ENCODE data around the gene TAS2R40. TPM values are rescaled to one million over a fixed set of nuclear protein-coding genes. Genes with fewer than 3 reads are reported as not detected.
"Not testable (repeated sequence)": the region's sequence is repeated elsewhere in the genome, so short reads cannot be mapped to it uniquely, and the experiment has no call there.

Gene TAS2R40
- polyA plus RNA-seq, 6 donors from 2014 or later: not detected

GRCh38 chr7:143258831-143259230 lies 37.0 kb downstream of the TAS2R40 start:
- peak overlapping the region in 3 of 6 donors; percentile 53 to 97 (median 95) for H3K27ac Mint-ChIP-seq
- ATAC-seq (ENCODE audit: low read depth in 2 of 2): peak in 1 of 2 donors; percentile 8
- no peak for DNase-seq

DNA sequence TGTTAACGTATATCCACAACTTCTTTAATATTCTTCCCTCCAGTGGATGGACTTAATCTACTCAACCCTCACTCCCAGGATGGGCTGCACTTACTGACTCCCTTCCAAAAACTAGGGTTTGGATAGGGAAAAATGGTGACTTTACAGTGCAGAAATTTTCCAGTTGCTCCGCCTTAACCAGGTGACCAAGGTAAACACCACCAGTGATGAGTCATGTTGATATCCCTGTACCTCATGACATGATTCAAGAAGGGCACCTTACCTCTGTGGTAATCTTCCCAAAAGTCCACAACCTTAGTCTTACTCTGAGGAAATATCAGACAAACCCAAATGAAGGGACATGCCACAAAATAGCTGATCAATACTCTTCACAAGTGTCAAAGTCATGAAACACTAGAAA lies 37.9 kb downstream of the TAS2R40 start:
- H3K36me3 Mint-ChIP-seq: no peaks in the 10 kb centered on the region
- peak overlapping the region in 3 of 8 donors; percentile 16 to 48 (median 32) for H3K4me3 Mint-ChIP-seq
- ATAC-seq (ENCODE audit: low read depth in 2 of 2) (no peak), DNase-seq (no peak)
- H3K4me1 Mint-ChIP-seq: peaks cover 39 to 48% (median 43%) of the 10 kb centered on the region in 3 donors
- no peaks in the 10 kb centered on the region for H3K27me3 Mint-ChIP-seq
- peak overlapping the region in 2 of 6 donors; percentile 39 to 97 for H3K27ac Mint-ChIP-seq
- H3K9me3 Mint-ChIP-seq: no peaks in the 10 kb centered on the region

More at GRCh38 chr7:143258831-143259230, 37.0 kb downstream of the TAS2R40 start:
- Mint-ChIP-seq H3K4me3 (peak overlapping the region in 4 of 8 donors; percentile 19 to 73 (median 44)), H3K9me3 (peaks cover 0 to 3% (median 0%) of the 10 kb centered on the region in 7 donors), H3K36me3 (peaks cover 0 to 6% of the 10 kb centered on the region in 2 donors), H3K4me1 (peaks cover 30 to 39% (median 34%) of the 10 kb centered on the region in 3 donors), H3K27me3 (no peaks in the 10 kb centered on the region)

- DNase-seq: no peak
- Mint-ChIP-seq H3K27ac (peak overlapping the region in 5 of 6 donors; percentile 20 to 92 (median 86)), H3K4me3 (peak overlapping the region in 7 of 8 donors; percentile 56 to 98 (median 95)), H3K36me3 (no peaks in the 10 kb centered on the region), H3K4me1 (peaks cover 34 to 50% (median 41%) of the 10 kb centered on the region in 3 donors), H3K9me3 (no peaks in the 10 kb centered on the region), H3K27me3 (no peaks in the 10 kb centered on the region)
- ATAC-seq (ENCODE audit: low read depth in 2 of 2): no peak
Observed at GRCh38 chr7:143261901-143262300, 40.1 kb downstream of the TAS2R40 start.

GRCh38 chr7:143263266-143264195 lies 41.7 kb downstream of the TAS2R40 start, which contains the start of gene GSTK1:
Gene GSTK1, plus strand, starts transcription at chr7:143263441. Its CDS starts 73 bp downstream, at chr7:143263514.
- Mint-ChIP-seq H3K9me3 (no peaks in the 10 kb centered on the region), H3K4me3 (peak within 1 kb of the TSS; percentile 94 to 98 (median 96)), H3K36me3 (no peaks in the 10 kb centered on the region), H3K27me3 (no peaks in the 10 kb centered on the region), H3K4me1 (peaks cover 34 to 53% (median 37%) of the 10 kb centered on the region in 3 donors), H3K27ac (peak within 1 kb of the TSS; percentile 91 to 98 (median 92))
- DNase-seq (peak; percentile 67), ATAC-seq (ENCODE audit: low read depth in 2 of 2) (peak; percentile 88 to 92)

GRCh38 chr7:143264196-143264568 lies 42.3 kb downstream of the TAS2R40 start:
- not testable (repeated sequence) for ATAC-seq (ENCODE audit: low read depth in 2 of 2); H3K9me3 Mint-ChIP-seq; H3K36me3 Mint-ChIP-seq; H3K27me3 Mint-ChIP-seq; DNase-seq
- peak overlapping the region; percentile 94 to 98 (median 96) for H3K4me3 Mint-ChIP-seq
- peaks cover 30 to 53% (median 33%) of the 10 kb centered on the region in 3 donors for H3K4me1 Mint-ChIP-seq
- H3K27ac Mint-ChIP-seq: peak overlapping the region; percentile 72 to 92 (median 90)

- peak overlapping the region in 3 of 6 donors; percentile 54 to 92 (median 54) for H3K27ac Mint-ChIP-seq
Observed at GRCh38 chr7:143265017-143265693, 43.3 kb downstream of the TAS2R40 start.

DNA sequence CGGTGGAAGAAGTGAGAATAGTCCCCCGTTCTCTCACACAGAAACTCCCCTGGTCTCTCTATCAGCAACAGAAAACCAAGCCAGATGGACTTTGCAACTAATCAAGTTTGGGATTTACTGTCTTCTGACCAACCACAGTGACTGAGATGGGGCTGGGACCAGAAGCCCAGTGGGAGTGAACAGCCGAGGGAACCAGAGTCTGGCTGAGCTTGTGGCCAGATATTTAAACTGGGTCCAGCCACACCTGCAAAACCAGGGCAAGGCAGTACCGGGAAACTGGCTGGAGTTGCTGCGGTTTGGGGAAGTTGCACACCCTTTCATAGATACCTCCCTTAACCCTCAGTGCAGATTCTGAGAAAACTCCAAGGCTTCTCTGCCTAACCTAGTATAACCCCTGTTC lies 47.4 kb downstream of the TAS2R40 start:
- no peak overlapping the region for H3K4me3 Mint-ChIP-seq
- DNase-seq: no peak
- H3K27ac Mint-ChIP-seq: peak overlapping the region in 4 of 6 donors; percentile 57 to 87 (median 64)
- H3K4me1 Mint-ChIP-seq: peaks cover 16 to 30% (median 29%) of the 10 kb centered on the region in 3 donors
- H3K27me3 Mint-ChIP-seq: no peaks in the 10 kb centered on the region
- no peaks in the 10 kb centered on the region for H3K9me3 Mint-ChIP-seq
- no peak for ATAC-seq (ENCODE audit: low read depth in 2 of 2)
- peaks cover 0 to 7% of the 10 kb centered on the region in 2 donors for H3K36me3 Mint-ChIP-seq

More at GRCh38 chr7:143265017-143265693, 43.3 kb downstream of the TAS2R40 start:
- peaks cover 27 to 50% (median 39%) of the 10 kb centered on the region in 3 donors for H3K4me1 Mint-ChIP-seq
- H3K9me3 Mint-ChIP-seq: no peaks in the 10 kb centered on the region
- peaks cover 0 to 6% of the 10 kb centered on the region in 2 donors for H3K36me3 Mint-ChIP-seq
- ATAC-seq (ENCODE audit: low read depth in 2 of 2): no peak
- no peak for DNase-seq
- H3K27me3 Mint-ChIP-seq: no peaks in the 10 kb centered on the region
- peak overlapping the region in 5 of 8 donors; percentile 7 to 95 (median 13) for H3K4me3 Mint-ChIP-seq

GRCh38 chr7:143271240-143271639 lies 49.4 kb downstream of the TAS2R40 start:
- peak overlapping the region in 1 of 6 donors; percentile 62 for H3K27ac Mint-ChIP-seq
- H3K9me3 Mint-ChIP-seq: no peaks in the 10 kb centered on the region
- DNase-seq (no peak), ATAC-seq (ENCODE audit: low read depth in 2 of 2) (no peak)
- peaks cover 0 to 7% of the 10 kb centered on the region in 2 donors for H3K36me3 Mint-ChIP-seq
- H3K4me3 Mint-ChIP-seq: no peak overlapping the region
- peaks cover 4 to 16% (median 15%) of the 10 kb centered on the region in 3 donors for H3K4me1 Mint-ChIP-seq
- H3K27me3 Mint-ChIP-seq: no peaks in the 10 kb centered on the region

Other genes with a start within 250 kb of the TAS2R40 start
- not detected for gene OR9A2, start 194.9 kb upstream of the TAS2R40 start, polyA plus RNA-seq (ENCODE audit: low read depth in 6 of 6)
- gene OR6V1, start 169.7 kb upstream of the TAS2R40 start, polyA plus RNA-seq (ENCODE audit: low read depth in 6 of 6): not detected
- not detected for gene PIP, start 90.0 kb upstream of the TAS2R40 start, polyA plus RNA-seq (ENCODE audit: low read depth in 6 of 6)
- not detected for gene TAS2R39, start 38.6 kb upstream of the TAS2R40 start, polyA plus RNA-seq (ENCODE audit: low read depth in 6 of 6)
- gene GSTK1, start 41.4 kb downstream of the TAS2R40 start, polyA plus RNA-seq (ENCODE audit: low read depth in 6 of 6): 100 to 1,000 TPM; 180 to 225 (median 204) TPM
- under 1 TPM in 2 of 6 donors, not detected in 4; 0.32 TPM for gene TMEM139, start 62.9 kb downstream of the TAS2R40 start, polyA plus RNA-seq (ENCODE audit: low read depth in 6 of 6)
- 10 to 100 TPM in 5 of 6 donors, 1 to 10 TPM in 1; 4.2 to 42.7 (median 23.9) TPM for gene CASP2, start 66.3 kb downstream of the TAS2R40 start, polyA plus RNA-seq (ENCODE audit: low read depth in 6 of 6)
- gene CLCN1, start 94.1 kb downstream of the TAS2R40 start, polyA plus RNA-seq (ENCODE audit: low read depth in 6 of 6): not detected
- gene FAM131B, start 140.7 kb downstream of the TAS2R40 start, polyA plus RNA-seq (ENCODE audit: low read depth in 6 of 6): not detected
- gene ZYX, start 159.3 kb downstream of the TAS2R40 start, polyA plus RNA-seq (ENCODE audit: low read depth in 6 of 6): 10 to 100 TPM in 4 of 6 donors, 1 to 10 TPM in 2; 4.7 to 21.4 (median 12.2) TPM
- under 1 TPM in 1 of 6 donors, not detected in 5; 0.06 TPM for gene EPHA1, start 186.8 kb downstream of the TAS2R40 start, polyA plus RNA-seq (ENCODE audit: low read depth in 6 of 6)
- not detected for gene TAS2R60, start 221.4 kb downstream of the TAS2R40 start, polyA plus RNA-seq (ENCODE audit: low read depth in 6 of 6)